TTC549 (cell line): ENCODE data around the gene IFTAP.

ENCODE experiments used
- FAIRE-seq: peaks from 2 replicates; lab custom pipeline; 2012; peaks lifted over from hg19 to GRCh38; lab: Jason Lieb, UNC

IFTAP gene

GRCh38 chr11:36598051-36598450, 3.7 kb downstream of the IFTAP start, which contains the start of gene RAG2:
Gene RAG2, minus strand, starts transcription at chr11:36598236. Its CDS starts 4,068 bp downstream, at chr11:36594168.
- FAIRE-seq, result no peak

DNA sequence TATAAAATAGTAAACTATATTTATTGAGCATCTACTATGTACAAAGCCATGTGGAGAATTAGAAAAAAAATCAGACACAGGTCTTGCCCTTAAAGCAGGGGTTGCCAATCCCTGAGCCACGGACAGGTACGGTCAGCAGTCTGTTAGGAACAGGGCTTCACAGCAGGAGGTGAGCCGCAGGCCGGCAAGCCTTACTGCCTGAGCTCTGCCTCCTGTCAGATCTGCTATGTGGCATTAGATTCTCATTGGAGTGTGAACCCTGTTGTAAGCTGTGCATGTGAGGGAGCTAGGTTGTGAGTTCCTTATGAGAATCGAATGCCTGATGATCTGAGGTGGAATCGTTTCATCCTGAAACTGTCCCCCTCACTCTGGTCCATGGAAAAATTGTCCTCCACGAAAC, 5.9 kb downstream of the IFTAP start:
- FAIRE-seq, result no peak

DNA sequence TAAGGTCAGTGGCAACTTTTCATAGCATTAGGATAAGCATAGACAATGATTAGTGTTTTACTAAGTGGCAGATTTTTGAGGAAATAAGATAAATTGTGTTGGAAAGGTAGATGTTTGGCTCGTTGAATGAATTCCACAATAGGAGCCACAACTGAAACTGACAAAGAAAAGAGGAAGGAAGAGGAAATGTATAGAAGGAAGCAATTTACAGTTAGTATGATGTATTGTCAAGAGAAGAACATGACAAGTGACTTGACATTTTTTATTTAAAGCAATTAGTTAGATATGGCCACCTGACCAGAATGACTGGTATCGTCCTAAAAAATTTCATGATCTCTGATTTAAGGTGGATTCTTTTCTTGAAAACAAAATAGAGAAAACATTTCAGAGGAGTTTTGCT, 6.9 kb downstream of the IFTAP start:
- FAIRE-seq, result no peak

GRCh38 chr11:36602135-36602534, 7.8 kb downstream of the IFTAP start:
- no peak for FAIRE-seq

DNA sequence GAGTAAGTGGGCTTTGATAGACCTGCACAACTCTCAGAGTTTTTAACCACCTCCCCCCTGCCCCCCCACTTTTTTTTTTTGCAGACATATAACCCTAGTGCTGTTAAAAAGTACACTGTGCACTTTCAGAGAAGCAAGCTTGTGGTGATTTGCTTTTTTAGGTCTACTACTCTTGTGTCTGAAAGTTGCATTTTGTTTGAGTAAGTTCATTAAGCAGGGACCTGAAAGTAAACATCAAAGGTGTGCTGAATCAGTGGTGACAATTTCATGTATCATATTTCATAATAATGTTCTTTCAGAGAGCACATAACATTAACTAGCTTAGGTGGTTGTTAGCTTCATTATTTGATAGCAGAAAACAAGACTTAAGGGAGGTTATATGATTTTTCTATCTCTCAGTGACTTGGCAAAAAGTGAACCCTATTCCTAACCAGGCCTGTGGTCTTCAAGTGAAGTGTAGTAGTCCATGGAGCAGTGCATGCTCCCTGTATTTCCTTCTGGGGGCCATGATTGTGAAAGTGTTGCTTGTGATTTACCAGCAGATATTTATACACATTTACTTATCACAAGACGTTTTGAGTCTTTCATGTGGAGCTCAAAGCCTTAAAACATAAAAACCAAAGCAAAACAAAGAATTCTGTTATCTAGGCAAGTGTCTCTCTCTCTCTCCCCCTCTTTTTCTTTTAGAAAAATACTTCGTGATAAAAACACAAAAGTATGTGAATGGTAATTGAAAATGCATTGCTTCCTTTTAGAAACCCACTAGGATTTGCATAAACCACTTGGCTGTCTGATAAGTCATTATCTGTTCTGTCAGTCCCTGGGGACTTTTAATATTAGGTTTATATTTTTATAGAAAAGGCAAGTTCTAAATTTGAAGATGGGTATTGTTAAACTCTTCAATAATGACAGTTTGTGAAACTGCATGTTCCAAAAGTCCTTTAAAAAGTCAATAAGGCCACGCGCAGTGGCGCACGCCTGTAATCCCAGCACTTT, 11.2 kb downstream of the IFTAP start:
- FAIRE-seq, result no peak

- FAIRE-seq, result no peak
Measured at GRCh38 chr11:36608491-36609199, 14.3 kb downstream of the IFTAP start.

- FAIRE-seq, result no peak
Measured at GRCh38 chr11:36609383-36609782, 15.1 kb downstream of the IFTAP start.

GRCh38 chr11:36615826-36616225, 21.5 kb downstream of the IFTAP start:
- FAIRE-seq, result no peak

DNA sequence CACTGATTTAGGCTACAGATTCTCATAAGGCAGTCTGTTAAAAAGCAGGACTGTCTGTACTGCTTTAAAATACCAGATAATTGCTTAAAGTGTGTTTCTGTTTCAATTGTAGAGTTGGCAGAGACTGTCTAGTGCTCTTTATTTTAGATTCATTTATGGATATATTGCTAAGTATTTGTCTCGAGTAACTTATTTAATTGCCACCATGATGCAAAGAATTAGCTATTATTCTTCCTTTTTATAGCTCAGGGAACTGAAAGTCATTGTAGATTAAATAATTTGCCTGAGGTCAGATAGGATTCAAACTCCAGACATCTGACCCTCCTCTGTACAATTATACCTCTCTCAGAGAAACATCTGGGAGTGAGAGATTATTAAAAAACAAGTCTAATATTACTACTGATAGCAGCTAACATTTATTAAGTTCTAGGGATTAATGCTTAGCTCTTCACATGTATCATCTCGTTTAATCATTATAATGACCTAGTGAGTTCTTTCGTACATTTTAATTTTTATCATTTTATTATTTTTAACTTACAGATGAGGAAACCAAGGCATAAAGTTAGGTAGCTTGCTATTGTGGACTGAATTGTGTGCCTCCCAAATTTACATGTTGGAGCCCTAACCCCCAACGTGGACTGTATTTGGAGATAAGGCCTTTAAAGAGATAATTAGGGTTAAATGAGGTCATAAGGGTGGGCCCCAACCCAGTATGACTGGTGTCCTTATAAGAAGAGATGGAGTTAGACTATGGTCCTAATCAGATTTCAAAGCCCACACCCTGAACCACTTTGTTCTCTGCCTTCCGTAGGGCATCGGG, 23.5 kb downstream of the IFTAP start:
- no peak for FAIRE-seq

DNA sequence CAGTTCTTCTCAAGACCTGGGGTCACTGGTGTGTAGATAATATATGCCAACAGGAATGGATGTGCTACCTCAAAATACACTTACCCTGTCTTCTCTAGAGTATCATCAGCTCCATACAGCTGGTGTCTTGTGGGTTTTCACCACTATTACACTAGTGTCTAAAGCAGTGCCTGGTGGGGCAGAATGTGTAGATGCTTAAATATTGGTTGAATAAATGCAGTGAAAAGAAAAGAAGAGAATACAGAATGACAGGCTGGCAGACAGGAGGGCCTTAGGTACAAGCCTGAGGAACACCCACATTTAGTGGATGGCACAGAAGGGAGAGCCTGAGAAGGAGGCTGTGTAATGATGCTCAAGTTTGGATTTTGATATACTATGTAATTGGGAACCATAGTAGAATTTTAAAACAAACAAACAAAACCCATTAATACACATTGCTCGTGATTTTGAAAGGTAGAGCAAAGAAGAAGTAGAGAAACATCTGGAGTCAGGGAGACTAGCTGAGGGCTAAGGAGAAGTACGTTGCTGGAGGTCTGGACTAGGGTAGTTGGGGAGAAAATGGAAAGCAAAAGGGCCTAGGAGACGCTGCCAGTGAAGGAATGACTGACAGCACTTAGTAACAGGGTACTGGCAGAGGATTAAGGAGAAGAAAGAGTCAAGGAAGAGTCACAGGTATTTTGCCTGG, 24.2 kb downstream of the IFTAP start:
- FAIRE-seq, result no peak

DNA sequence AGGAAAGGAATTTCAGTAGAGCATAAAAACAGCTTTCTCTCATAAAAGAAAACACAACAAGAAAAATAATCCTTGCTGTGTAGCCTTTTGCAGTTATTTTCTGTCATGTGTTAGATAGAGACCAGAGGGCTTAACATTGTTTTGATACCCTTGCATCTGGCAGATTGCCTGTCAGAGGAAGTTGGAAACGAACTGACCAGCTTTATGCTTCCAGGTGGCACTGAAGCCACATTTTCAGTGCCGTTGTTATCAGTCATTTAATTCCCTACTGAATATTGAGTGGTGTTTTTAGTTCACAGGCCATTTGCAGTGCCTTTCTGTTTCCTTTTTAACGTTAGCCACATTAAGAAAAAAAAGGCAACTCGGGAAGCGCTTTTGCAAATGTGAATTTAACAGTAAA, 25.2 kb downstream of the IFTAP start:
- FAIRE-seq, result no peak

- no peak for FAIRE-seq
Measured at GRCh38 chr11:36620246-36620645, 25.9 kb downstream of the IFTAP start.

GRCh38 chr11:36622431-36623136, 28.3 kb downstream of the IFTAP start:
- peak; percentile 73 for FAIRE-seq

GRCh38 chr11:36623494-36623893, 29.2 kb downstream of the IFTAP start:
- no peak for FAIRE-seq

DNA sequence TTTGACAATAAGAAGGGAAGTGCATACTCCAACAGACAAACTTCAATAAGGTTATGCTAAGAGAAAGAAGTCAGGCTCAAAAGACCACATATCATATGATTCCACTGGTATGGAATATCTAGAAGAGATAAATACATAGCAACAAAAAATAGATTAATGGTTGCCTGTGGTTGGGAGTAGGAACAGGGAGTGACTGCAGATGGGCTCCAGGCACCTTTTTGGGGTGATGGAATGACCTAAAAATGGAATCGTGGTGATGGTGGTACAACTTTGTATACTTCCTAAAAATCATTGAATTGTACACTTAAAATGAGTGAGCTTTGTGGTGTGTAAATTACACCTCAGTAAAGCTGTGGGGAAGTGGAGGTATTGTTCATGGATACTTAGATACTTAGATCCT, 32.7 kb downstream of the IFTAP start:
- FAIRE-seq, result no peak

GRCh38 chr11:36627471-36627870, 33.2 kb downstream of the IFTAP start:
- no peak for FAIRE-seq

GRCh38 chr11:36628141-36628540, 33.8 kb downstream of the IFTAP start:
- no peak for FAIRE-seq

- no peak for FAIRE-seq
Measured at GRCh38 chr11:36628765-36629244, 34.5 kb downstream of the IFTAP start.

DNA sequence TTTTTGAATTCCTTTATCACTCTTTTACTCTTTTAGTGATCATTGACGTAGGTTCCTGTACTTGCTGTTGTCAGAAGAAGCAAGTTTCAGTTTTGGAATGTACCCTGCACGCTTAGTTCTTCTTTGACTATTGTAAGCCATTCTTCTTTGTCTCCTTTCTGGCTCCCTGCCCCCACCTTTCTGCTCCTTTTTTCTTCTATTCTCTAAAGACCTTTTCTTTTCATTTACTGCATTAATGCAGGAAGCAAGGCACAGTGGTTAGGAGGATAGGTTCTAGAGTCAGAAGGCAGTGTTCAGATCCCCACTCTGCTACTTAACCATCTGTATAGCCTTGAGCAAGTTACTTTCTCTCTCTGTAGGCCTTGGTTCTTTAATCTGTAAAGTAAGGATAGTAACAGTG, 37.5 kb downstream of the IFTAP start:
- FAIRE-seq, result no peak

GRCh38 chr11:36635066-36635862, 41.0 kb downstream of the IFTAP start:
- FAIRE-seq, result no peak
